Glomerular visceral epithelial cell (primary cell): ENCODE measurements around the gene PCDHGB5.
"Not testable (repeated sequence)": the region's sequence is repeated elsewhere in the genome, so short reads cannot be mapped to it uniquely, and the experiment has no call there.

Experiments
- DNase-seq: peaks from one replicate; pipeline ENCODE4 v3.0.0-alpha.2; 2016; ENCODE audit errors: extremely low spot score

PCDHGB5 gene

DNA sequence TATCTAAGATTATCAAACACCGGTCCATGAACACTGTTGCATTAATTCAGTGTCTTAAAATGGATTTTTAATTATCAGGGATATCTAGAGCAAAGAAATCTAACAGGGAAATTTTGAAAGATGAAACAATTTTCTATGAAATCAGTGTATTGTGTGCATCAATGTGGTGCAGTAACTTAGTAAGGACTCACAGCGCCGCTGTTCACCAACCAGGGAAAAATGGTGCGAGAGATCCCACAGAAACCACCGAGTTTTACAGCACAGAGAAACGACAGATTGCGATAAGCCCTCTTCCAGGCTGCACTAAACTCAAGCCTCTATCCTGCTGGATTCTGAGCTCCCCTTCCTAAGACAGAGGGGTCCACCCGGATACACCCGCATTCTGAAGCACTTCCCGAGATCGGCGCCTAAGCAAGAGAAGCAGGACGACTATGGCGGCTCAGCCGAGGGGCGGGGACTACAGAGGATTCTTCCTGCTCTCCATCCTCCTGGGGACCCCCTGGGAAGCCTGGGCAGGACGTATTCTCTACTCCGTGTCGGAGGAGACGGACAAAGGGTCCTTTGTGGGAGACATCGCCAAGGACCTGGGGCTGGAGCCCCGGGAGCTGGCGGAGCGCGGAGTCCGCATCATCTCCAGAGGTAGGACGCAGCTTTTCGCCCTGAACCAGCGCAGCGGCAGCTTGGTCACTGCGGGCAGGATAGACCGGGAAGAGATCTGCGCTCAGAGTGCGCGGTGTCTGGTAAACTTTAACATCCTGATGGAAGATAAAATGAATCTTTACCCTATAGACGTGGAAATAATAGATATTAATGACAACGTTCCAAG, 15.1 kb upstream of the PCDHGB5 start, which contains the start of gene PCDHGA7:
TSS of gene PCDHGA7 (plus strand) at position 274 of the 826 bp plus-strand sequence. CDS start at position 432, 158 bp downstream.
- no peak for DNase-seq

DNA sequence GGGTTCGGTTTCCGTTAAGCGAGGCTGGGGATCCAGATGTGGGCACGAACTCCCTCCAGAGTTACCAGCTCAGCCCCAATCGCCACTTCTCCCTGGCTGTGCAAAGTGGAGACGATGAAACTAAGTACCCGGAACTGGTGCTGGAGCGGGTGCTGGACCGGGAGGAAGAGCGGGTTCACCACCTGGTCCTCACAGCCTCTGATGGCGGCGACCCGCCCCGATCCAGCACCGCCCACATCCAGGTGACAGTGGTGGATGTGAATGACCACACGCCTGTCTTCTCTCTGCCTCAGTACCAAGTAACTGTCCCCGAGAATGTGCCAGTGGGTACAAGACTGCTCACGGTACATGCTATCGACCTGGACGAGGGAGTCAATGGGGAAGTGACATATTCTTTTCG, 14.4 kb upstream of the PCDHGB5 start:
- no peak for DNase-seq

DNA sequence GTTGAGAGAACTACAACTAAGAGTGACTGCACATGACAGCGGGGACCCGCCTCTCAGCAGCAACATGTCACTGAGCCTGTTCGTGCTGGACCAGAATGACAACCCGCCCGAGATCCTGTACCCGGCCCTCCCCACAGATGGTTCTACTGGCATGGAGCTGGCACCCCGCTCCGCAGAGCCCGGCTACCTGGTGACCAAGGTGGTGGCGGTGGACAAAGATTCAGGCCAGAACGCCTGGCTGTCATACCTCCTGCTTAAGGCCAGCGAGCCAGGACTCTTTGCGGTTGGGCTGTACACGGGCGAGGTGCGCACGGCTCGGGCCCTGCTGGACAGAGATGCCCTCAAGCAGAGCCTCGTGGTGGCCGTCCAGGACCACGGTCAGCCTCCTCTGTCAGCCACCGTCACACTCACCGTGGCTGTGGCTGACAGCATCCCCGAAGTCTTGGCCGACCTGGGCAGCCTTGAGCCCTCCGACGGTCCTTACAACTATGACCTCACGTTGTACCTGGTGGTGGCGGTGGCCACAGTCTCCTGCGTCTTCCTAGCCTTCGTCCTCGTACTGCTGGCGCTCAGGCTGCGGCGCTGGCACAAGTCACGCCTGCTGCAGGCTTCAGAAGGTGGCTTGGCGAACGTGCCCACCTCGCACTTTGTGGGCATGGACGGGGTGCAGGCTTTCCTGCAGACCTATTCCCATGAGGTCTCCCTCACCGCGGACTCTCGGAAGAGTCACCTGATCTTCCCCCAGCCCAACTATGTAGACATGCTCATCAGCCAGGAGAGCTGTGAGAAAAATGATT, 13.1 kb upstream of the PCDHGB5 start:
- no peak for DNase-seq

DNA sequence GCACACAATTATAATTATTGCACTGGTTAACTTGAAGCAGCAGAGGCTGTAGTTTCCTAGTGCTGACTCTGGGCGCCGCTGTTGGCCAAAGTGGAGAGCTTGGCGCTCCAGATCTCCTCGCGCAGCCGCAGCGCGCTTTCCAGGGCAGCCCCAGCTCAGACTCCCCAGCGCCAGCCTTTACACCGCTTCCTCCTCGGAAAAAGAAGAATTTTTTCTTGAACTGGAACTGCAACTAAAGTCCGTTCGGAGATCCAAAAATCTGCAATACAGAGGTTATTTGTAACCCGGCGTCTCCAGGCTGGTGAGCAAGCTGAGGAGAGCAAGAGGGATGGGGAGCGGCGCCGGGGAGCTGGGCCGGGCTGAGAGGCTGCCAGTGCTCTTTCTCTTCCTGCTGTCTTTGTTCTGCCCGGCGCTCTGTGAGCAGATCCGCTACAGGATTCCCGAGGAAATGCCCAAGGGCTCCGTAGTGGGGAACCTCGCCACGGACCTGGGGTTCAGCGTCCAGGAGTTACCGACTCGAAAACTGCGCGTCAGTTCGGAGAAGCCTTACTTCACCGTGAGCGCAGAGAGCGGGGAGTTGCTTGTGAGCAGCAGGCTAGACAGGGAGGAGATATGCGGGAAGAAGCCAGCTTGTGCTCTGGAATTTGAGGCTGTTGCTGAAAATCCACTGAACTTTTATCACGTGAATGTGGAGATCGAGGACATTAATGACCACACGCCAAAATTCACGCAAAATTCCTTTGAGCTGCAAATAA, 10.0 kb upstream of the PCDHGB5 start, which contains the start of gene PCDHGB4:
TSS of gene PCDHGB4 (plus strand) at position 142 of the 755 bp plus-strand sequence. CDS start at position 329, 187 bp downstream.
- not testable (repeated sequence) for DNase-seq

DNA sequence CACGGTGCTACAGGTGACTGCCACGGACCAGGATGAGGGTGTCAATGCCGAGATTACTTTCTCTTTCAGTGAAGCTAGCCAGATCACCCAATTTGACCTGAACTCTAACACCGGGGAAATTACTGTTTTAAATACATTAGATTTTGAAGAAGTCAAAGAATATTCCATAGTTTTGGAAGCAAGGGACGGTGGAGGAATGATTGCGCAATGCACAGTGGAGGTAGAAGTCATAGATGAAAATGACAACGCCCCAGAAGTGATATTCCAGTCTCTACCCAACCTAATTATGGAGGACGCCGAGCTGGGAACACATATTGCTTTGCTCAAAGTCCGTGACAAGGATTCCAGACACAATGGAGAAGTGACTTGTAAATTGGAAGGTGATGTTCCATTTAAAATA, 9.1 kb upstream of the PCDHGB5 start:
- no peak for DNase-seq

DNA sequence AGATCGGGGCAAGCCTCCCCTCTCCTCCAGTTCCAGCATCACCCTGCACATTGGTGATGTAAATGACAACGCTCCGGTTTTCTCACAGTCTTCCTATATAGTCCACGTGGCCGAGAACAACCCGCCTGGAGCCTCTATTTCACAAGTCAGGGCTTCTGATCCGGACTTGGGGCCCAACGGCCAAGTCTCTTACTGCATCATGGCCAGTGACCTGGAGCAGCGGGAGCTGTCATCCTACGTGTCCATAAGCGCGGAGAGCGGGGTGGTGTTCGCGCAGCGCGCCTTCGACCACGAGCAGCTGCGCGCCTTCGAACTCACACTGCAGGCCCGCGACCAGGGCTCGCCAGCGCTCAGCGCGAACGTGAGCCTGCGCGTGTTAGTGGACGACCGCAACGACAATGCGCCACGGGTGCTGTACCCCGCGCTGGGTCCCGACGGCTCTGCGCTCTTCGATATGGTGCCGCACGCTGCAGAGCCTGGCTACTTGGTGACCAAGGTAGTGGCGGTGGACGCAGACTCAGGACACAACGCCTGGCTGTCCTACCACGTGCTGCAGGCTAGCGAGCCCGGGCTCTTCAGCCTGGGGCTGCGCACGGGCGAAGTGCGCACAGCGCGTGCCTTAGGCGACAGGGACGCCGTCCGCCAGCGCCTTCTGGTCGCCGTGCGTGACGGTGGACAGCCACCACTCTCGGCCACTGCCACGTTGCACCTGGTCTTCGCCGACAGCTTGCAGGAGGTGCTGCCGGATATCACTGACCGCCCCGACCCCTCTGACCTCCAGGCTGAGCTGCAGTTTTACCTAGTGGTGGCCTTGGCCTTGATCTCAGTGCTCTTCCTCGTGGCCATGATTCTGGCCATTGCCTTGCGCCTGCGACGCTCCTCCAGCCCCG, 8.3 kb upstream of the PCDHGB5 start:
- no peak for DNase-seq

DNA sequence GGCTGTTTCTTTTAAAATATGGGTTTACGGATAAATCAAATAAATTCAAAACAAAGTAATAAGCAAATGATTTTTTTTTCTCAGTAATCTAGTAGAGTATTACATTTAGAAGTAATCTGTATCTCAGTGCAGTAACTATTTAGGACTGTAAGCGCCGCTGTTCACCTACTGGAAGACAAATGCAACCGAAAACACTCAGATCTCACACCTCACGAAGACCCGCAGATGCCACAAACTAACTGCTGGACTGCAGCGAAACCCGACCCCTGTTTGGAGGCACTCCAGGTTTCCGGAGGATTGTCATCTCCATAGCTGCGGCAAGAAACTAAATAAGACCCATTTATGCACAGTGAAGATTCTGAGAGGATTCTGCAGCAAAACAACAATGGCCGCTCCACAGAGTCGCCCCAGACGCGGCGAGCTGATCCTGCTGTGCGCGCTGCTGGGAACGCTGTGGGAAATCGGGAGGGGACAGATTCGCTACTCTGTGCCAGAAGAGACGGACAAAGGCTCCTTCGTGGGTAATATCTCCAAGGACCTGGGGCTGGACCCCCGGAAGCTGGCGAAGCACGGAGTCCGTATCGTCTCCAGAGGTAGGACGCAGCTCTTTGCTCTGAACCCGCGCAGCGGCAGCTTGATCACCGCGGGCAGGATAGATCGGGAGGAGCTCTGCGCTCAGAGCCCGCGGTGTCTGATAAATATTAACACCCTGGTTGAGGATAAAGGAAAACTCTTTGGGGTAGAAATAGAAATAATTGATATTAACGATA, 5.1 kb upstream of the PCDHGB5 start, which contains the start of gene PCDHGA8:
TSS of gene PCDHGA8 (plus strand) at position 205 of the 770 bp plus-strand sequence. CDS start at position 386, 181 bp downstream.
- no peak for DNase-seq

DNA sequence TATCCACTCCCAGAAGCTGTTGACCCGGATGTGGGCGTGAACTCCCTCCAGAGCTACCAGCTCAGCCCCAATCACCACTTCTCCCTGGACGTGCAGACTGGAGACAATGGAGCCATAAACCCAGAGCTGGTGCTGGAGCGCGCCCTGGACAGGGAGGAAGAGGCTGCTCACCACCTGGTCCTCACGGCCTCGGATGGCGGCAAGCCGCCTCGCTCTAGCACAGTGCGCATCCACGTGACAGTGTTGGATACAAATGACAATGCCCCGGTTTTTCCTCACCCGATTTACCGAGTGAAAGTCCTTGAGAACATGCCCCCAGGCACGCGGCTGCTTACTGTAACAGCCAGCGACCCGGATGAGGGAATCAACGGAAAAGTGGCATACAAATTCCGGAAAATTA, 4.5 kb upstream of the PCDHGB5 start:
- no peak for DNase-seq

DNA sequence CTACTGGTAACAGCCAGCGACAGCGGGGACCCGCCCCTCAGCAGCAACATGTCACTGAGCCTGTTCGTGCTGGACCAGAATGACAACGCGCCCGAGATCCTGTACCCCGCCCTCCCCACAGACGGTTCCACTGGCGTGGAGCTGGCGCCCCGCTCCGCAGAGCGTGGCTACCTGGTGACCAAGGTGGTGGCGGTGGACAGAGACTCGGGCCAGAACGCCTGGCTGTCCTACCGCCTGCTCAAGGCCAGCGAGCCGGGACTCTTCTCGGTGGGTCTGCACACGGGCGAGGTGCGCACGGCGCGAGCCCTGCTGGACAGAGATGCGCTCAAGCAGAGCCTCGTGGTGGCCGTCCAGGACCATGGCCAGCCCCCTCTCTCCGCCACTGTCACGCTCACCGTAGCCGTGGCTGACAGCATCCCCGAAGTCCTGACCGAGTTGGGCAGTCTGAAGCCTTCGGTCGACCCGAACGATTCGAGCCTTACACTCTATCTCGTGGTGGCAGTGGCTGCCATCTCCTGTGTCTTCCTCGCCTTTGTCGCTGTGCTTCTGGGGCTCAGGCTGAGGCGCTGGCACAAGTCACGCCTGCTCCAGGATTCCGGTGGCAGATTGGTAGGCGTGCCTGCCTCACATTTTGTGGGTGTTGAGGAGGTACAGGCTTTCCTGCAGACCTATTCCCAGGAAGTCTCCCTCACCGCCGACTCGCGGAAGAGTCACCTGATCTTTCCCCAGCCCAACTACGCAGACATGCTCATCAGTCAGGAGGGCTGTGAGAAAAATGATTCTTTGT, 3.2 kb upstream of the PCDHGB5 start:
- DNase-seq, result not testable (repeated sequence)

DNA sequence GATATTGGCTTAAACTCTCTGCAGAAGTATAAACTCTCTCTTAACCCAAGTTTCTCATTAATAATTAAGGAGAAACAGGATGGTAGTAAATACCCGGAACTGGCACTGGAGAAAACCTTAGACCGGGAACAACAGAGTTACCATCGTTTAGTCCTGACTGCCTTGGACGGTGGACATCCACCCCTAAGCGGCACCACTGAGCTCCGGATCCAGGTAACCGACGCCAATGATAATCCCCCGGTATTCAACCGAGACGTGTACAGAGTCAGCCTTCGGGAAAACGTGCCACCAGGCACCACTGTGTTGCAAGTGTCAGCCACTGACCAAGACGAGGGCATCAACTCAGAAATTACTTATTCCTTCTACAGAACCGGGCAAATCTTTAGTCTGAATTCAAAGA, 861 bp downstream of the PCDHGB5 start:
- no peak for DNase-seq

DNA sequence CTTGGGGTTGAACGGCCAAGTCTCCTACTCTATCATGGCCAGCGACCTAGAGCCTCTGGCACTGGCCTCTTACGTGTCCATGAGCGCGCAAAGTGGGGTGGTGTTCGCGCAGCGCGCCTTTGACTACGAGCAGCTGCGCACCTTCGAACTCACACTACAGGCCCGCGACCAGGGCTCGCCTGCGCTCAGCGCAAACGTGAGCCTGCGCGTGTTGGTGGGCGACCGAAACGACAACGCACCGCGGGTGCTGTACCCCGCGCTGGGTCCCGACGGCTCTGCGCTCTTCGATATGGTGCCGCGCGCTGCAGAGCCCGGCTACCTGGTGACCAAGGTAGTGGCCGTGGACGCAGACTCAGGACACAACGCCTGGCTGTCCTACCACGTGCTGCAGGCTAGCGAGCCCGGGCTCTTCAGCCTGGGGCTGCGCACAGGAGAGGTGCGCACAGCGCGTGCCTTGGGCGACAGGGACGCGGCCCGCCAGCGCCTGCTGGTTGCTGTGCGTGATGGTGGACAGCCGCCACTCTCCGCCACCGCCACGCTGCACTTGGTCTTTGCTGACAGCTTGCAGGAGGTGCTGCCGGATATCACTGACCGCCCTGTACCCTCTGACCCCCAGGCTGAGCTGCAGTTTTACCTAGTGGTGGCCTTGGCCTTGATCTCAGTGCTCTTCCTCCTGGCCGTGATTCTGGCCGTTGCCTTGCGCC, 2.0 kb downstream of the PCDHGB5 start:
- no peak for DNase-seq

DNA sequence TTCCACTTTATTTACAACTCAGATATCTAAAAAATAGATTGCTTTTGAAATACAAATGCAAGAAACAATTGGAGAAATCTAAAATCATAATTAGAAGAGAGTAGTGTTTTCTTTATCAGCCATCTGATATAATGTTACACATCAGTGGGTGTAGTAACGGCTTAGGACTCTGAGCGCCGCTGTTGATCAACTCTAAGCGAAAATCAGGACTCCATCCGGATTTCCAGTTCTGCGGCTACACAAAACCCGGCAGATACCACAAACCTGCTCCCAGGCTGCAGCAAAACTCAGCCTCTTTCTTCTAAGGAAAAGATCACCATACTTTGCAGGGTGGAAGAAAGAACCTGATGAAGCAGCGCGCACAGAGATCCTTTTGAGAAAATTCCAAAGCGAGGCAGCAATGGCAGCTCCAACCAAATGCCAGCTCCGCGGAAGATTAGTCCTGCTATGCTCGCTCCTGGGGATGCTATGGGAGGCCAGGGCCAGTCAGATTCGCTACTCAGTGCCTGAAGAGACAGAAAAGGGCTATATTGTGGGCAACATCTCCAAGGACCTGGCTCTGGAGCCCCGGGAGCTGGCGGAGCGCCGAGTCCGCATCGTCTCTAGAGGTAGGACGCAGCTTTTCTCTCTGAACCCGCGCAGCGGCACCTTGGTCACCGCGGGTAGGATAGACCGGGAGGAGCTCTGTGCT, 5.0 kb downstream of the PCDHGB5 start, which contains the start of gene PCDHGA9:
TSS of gene PCDHGA9 (plus strand) at position 226 of the 691 bp plus-strand sequence. CDS start at position 401, 175 bp downstream.
- peak; percentile 23 for DNase-seq

DNA sequence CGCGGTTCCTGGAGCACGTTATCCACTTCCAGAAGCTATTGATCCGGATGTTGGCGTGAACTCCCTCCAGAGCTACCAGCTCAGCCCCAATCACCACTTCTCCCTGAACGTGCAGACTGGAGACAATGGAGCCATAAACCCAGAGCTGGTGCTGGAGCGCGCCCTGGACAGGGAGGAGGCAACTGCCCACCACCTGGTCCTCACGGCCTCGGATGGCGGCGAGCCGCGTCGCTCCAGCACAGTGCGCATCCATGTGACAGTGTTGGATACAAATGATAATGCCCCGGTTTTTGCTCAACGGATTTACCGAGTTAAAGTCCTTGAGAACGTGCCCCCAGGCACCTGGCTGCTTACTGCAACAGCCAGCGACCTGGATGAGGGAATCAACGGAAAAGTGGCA, 5.6 kb downstream of the PCDHGB5 start:
- DNase-seq, result no peak

DNA sequence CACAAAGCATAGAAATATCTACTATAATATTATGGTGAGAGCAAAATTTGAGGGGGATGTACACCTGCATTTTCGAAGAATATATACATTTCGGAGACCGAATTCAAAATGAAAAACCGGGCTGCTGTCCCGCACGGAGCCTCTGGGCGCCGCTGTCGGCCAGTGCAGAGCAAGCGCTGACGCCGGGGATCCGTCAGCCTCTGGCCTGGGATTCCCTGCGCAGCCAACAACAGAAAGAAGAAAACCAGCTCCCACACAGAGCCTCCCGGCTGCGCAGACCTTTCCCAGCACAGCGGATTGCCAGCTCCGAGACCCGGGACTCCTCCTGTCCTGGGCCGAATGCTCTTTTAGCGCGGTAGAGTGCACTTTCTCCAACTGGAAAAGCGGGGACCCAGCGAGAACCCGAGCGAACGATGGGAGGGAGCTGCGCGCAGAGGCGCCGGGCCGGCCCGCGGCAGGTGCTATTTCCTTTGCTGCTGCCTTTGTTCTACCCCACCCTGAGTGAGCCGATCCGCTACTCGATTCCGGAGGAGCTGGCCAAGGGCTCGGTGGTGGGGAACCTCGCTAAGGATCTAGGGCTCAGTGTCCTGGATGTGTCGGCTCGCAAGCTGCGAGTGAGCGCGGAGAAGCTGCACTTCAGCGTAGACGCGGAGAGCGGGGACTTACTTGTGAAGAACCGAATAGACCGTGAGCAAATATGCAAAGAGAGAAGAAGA, 10.2 kb downstream of the PCDHGB5 start, which contains the start of gene PCDHGB6:
TSS of gene PCDHGB6 (plus strand) at position 232 of the 716 bp plus-strand sequence. CDS start at position 414, 182 bp downstream.
- peak; percentile 71 for DNase-seq

DNA sequence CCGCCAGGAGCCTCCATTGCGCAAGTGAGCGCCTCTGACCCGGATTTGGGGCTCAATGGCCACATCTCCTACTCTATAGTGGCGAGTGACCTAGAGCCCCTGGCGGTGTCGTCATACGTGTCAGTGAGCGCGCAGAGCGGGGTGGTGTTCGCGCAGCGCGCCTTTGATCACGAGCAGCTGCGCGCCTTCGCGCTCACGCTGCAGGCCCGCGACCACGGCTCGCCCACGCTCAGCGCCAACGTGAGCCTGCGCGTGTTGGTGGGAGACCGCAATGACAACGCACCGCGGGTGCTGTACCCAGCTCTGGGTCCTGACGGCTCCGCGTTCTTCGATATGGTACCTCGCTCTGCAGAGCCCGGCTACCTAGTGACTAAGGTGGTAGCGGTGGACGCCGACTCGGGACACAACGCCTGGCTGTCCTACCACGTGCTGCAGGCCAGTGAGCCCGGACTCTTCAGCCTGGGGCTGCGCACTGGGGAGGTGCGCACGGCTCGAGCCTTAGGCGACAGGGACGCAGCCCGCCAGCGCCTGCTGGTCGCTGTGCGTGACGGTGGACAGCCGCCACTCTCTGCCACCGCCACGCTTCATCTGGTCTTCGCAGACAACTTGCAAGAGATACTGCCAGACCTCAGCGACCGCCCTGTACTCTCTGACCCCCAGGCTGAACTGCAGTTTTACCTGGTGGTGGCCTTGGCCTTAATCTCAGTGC, 12.0 kb downstream of the PCDHGB5 start:
- no peak for DNase-seq

DNA sequence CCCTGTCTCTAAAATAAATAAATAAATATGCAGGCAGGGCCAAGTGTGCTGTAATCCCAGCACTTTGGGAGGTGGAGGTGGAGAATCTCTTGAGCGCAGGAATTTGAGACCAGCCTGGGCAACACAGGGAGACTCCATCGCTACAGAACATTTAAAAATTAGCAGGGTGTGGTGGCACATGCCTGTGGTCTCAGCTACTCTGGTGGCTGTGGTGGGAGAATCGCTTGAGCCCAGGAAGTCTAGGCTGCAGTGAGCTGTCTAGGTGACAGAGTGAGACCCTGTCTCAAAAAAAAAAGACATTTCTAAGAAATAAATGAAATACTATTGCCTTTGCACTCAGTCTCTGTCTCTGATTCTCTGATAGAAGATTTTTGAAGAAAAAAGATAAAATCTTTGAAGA, 13.8 kb downstream of the PCDHGB5 start:
- no peak for DNase-seq
